Measurements from ENCODE around the gene PPCS.

Gene PPCS

GRCh38 chr1:42456010-42456753 lies at the start of gene PPCS, which contains the start of gene ZMYND12:
Gene PPCS, plus strand, starts transcription at chr1:42456543. Its CDS starts 23 bp downstream, at chr1:42456566.
Gene ZMYND12, minus strand, starts transcription at chr1:42456022. Its CDS starts 25 bp downstream, at chr1:42455997.
- DNase-seq (ENCODE audit: low read depth), result peak; percentile 90

- no peak for DNase-seq (ENCODE audit: low read depth)
Observed at GRCh38 chr1:42414551-42415496, 41.5 kb upstream of the PPCS start.

- no peak for DNase-seq (ENCODE audit: low read depth)
Observed at GRCh38 chr1:42417166-42417565, 39.2 kb upstream of the PPCS start.

GRCh38 chr1:42418516-42418915 lies 37.8 kb upstream of the PPCS start:
- no peak for DNase-seq (ENCODE audit: low read depth)

- no peak for DNase-seq (ENCODE audit: low read depth)
Observed at GRCh38 chr1:42419126-42419821, 37.1 kb upstream of the PPCS start.

GRCh38 chr1:42420121-42420520 lies 36.2 kb upstream of the PPCS start:
- no peak for DNase-seq (ENCODE audit: low read depth)

GRCh38 chr1:42420911-42421585 lies 35.3 kb upstream of the PPCS start:
- DNase-seq (ENCODE audit: low read depth), result no peak

- DNase-seq (ENCODE audit: low read depth), result no peak
Observed at GRCh38 chr1:42422737-42423136, 33.6 kb upstream of the PPCS start.

- DNase-seq (ENCODE audit: low read depth), result no peak
Observed at GRCh38 chr1:42423681-42424080, 32.7 kb upstream of the PPCS start.

- DNase-seq (ENCODE audit: low read depth), result no peak
Observed at GRCh38 chr1:42424201-42424600, 32.1 kb upstream of the PPCS start.

- no peak for DNase-seq (ENCODE audit: low read depth)
Observed at GRCh38 chr1:42427240-42427639, 29.1 kb upstream of the PPCS start.

GRCh38 chr1:42429603-42430002 lies 26.7 kb upstream of the PPCS start:
- DNase-seq (ENCODE audit: low read depth), result no peak

GRCh38 chr1:42430286-42431135 lies 25.8 kb upstream of the PPCS start:
- no peak for DNase-seq (ENCODE audit: low read depth)

- no peak for DNase-seq (ENCODE audit: low read depth)
Observed at GRCh38 chr1:42431514-42431913, 24.8 kb upstream of the PPCS start.

GRCh38 chr1:42432714-42433113 lies 23.6 kb upstream of the PPCS start:
- no peak for DNase-seq (ENCODE audit: low read depth)

- DNase-seq (ENCODE audit: low read depth), result no peak
Observed at GRCh38 chr1:42433369-42433768, 23.0 kb upstream of the PPCS start.

- DNase-seq (ENCODE audit: low read depth), result no peak
Observed at GRCh38 chr1:42434340-42434739, 22.0 kb upstream of the PPCS start.

- DNase-seq (ENCODE audit: low read depth), result no peak
Observed at GRCh38 chr1:42439940-42440339, 16.4 kb upstream of the PPCS start.

GRCh38 chr1:42442662-42443061 lies 13.7 kb upstream of the PPCS start:
- DNase-seq (ENCODE audit: low read depth), result no peak

GRCh38 chr1:42449256-42449655 lies 7.1 kb upstream of the PPCS start:
- no peak for DNase-seq (ENCODE audit: low read depth)

- no peak for DNase-seq (ENCODE audit: low read depth)
Observed at GRCh38 chr1:42450061-42450460, 6.3 kb upstream of the PPCS start.
